A549 treated with Mapracorat at 1 μM for 4 hours (cell line): Measurements from ENCODE around the gene CLDN14. TPM values are rescaled to one million over a fixed set of nuclear protein-coding genes. Genes with fewer than 3 reads are reported as not detected.

Source experiments
- total RNA-seq: library from RNA; stranded (reverse); fragments of 200-300 nt; extraction: Qiagen RNA extraction; gene quantifications from 5 replicates; pipeline ENCODE4 v1.2.3, GENCODE V29; 2022

The CLDN14 gene, protein sequence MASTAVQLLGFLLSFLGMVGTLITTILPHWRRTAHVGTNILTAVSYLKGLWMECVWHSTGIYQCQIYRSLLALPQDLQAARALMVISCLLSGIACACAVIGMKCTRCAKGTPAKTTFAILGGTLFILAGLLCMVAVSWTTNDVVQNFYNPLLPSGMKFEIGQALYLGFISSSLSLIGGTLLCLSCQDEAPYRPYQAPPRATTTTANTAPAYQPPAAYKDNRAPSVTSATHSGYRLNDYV
- total RNA-seq: not detected in 5 replicates

DNA sequence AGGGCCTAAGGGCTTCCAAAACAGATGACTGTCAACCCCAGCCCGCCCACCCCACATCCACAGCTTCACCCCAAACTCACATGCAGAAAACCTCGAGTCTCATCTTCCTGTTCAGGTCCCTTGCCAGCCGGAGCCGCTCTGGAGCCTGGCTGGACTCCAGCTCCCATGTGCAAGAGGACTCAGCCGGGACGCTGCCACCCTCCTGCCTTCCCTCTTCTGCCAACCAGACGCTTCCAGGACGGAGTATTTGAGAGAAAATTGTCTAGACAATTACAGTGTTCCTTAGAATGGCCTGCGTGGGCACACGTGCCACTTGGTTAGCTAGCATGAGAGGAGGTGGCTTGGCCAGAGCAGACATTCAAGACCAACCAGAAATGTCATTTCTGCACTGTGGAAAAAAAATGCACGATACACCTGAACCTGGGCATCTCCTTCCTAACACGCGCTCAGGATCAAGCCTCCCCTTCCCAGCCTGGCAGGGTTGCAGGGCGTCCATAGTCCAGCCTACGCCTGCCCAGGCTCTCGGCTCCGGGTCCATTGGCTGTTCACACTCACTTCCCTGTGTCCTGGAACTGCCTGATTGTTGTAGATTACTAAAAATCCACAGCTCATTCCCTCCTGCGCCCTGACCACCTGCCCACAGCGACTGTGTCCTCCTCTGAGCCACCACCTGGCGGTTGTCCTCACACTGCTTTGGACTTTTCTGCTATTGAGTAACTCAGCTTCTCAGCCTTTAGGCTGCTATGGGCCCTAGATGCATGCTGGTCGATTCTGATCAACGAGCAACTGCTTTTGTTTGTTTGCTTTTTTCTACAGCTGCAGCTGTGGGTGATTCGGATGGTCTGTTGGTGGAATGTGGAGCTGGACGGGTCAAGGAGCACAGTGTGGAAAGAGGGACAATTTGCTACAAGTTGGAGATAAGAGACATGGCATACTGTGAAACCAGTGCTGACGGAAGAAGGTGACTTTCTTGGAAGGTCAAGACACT lies at the start of gene CLDN14:
Gene CLDN14 (minus strand): TSS at position 708 of the 988 bp plus-strand sequence. CDS start 18,427 bp downstream, outside the sequence.

Other genes with a start within 250 kb of the CLDN14 start
- 5.8 to 7.4 TPM (median 6.4 TPM) in 5 replicates for gene MORC3, start 159.9 kb downstream of the CLDN14 start, total RNA-seq
- gene CHAF1B, start 94.7 kb downstream of the CLDN14 start, total RNA-seq: 11.0 to 12.4 TPM (median 11.7 TPM) in 5 replicates
- gene SIM2, start 219.0 kb upstream of the CLDN14 start, total RNA-seq: 5.3 to 8.8 TPM (median 7.1 TPM) in 5 replicates